ENCODE results near the gene DHX40.

DHX40 gene

GRCh38 chr17:59600169-59600568 lies 34.8 kb downstream of the DHX40 start:
- Histone ChIP-seq H3K4me3 (no peak overlapping the region), H3K9me3 (ENCODE audit: low read depth, low read length) (no peaks in the 10 kb centered on the region), H3K27ac (no peak overlapping the region), H3K9ac (ENCODE audit: insufficient read length) (no peak overlapping the region), H3K36me3 (ENCODE audit: insufficient read depth, low read length) (peaks cover 5% of the 10 kb centered on the region; the same call in 1 of the 2 replicates)
- no peak for TF ChIP-seq POLR2AphosphoS5 (IDR thresholded peaks at IDR 0.05; ENCODE audit: borderline replicate concordance, low read depth, low read length)
- no peak for TF ChIP-seq FOXP2 (optimal IDR thresholded peaks at IDR 0.05; ENCODE audit: control extremely low read depth, extremely low read length, insufficient read depth)
- TF ChIP-seq EZH2 (IDR thresholded peaks at IDR 0.05): no peak
- DNase-seq (ENCODE audit: low read depth, low spot score): no peak

GRCh38 chr17:59601130-59601529 lies 35.7 kb downstream of the DHX40 start:
- H3K9ac ChIP-seq (ENCODE audit: insufficient read length): no peak overlapping the region
- no peak overlapping the region for H3K4me3 ChIP-seq
- no peaks in the 10 kb centered on the region for H3K9me3 ChIP-seq (ENCODE audit: low read depth, low read length)
- TF ChIP-seq EZH2 (IDR thresholded peaks at IDR 0.05): no peak
- TF ChIP-seq FOXP2 (optimal IDR thresholded peaks at IDR 0.05; ENCODE audit: control extremely low read depth, extremely low read length, insufficient read depth): no peak
- TF ChIP-seq POLR2AphosphoS5 (IDR thresholded peaks at IDR 0.05; ENCODE audit: borderline replicate concordance, low read depth, low read length): no peak
- peaks cover 13% of the 10 kb centered on the region for H3K36me3 ChIP-seq (ENCODE audit: insufficient read depth, low read length)
- no peak overlapping the region for H3K27ac ChIP-seq
- no peak for DNase-seq (ENCODE audit: low read depth, low spot score)

GRCh38 chr17:59607061-59607460 lies 41.7 kb downstream of the DHX40 start:
- TF ChIP-seq EZH2 (IDR thresholded peaks at IDR 0.05): no peak
- TF ChIP-seq FOXP2 (optimal IDR thresholded peaks at IDR 0.05; ENCODE audit: control extremely low read depth, extremely low read length, insufficient read depth): no peak
- no peak for TF ChIP-seq POLR2AphosphoS5 (IDR thresholded peaks at IDR 0.05; ENCODE audit: borderline replicate concordance, low read depth, low read length)
- Histone ChIP-seq H3K27ac (no peak overlapping the region), H3K9ac (ENCODE audit: insufficient read length) (no peak overlapping the region), H3K4me3 (no peak overlapping the region), H3K9me3 (ENCODE audit: low read depth, low read length) (no peaks in the 10 kb centered on the region), H3K36me3 (ENCODE audit: insufficient read depth, low read length) (peaks cover 25% of the 10 kb centered on the region)
- no peak for DNase-seq (ENCODE audit: low read depth, low spot score)

- H3K9me3 ChIP-seq (ENCODE audit: low read depth, low read length): no peaks in the 10 kb centered on the region
- H3K4me3 ChIP-seq: no peak overlapping the region
- TF ChIP-seq FOXP2 (optimal IDR thresholded peaks at IDR 0.05; ENCODE audit: control extremely low read depth, extremely low read length, insufficient read depth) (no peak), POLR2AphosphoS5 (IDR thresholded peaks at IDR 0.05; ENCODE audit: borderline replicate concordance, low read depth, low read length) (no peak), EZH2 (IDR thresholded peaks at IDR 0.05) (no peak)
- H3K36me3 ChIP-seq (ENCODE audit: insufficient read depth, low read length): peaks cover 25% of the 10 kb centered on the region
- no peak overlapping the region for H3K9ac ChIP-seq (ENCODE audit: insufficient read length)
- no peak overlapping the region for H3K27ac ChIP-seq
- DNase-seq (ENCODE audit: low read depth, low spot score): no peak
These were observed 42.5 kb downstream of the DHX40 start for GRCh38 chr17:59607817-59608403.

GRCh38 chr17:59611503-59611902 lies 46.1 kb downstream of the DHX40 start:
- Histone ChIP-seq H3K4me3 (no peak overlapping the region), H3K9me3 (ENCODE audit: low read depth, low read length) (no peaks in the 10 kb centered on the region), H3K9ac (ENCODE audit: insufficient read length) (no peak overlapping the region), H3K27ac (no peak overlapping the region), H3K36me3 (ENCODE audit: insufficient read depth, low read length) (peaks cover 13% of the 10 kb centered on the region)
- DNase-seq (ENCODE audit: low read depth, low spot score): no peak
- TF ChIP-seq EZH2 (IDR thresholded peaks at IDR 0.05): no peak
- TF ChIP-seq FOXP2 (optimal IDR thresholded peaks at IDR 0.05; ENCODE audit: control extremely low read depth, extremely low read length, insufficient read depth): no peak

GRCh38 chr17:59616253-59616920 lies 51.0 kb downstream of the DHX40 start:
- Histone ChIP-seq H3K36me3 (ENCODE audit: insufficient read depth, low read length) (peaks cover 5% of the 10 kb centered on the region; the same call in 1 of the 2 replicates), H3K27ac (peak overlapping the region; percentile 67; the same call in 1 of the 2 replicates), H3K4me3 (no peak overlapping the region), H3K9me3 (ENCODE audit: low read depth, low read length) (no peaks in the 10 kb centered on the region), H3K9ac (ENCODE audit: insufficient read length) (no peak overlapping the region)
- no peak for DNase-seq (ENCODE audit: low read depth, low spot score)
- no peak for TF ChIP-seq POLR2AphosphoS5 (IDR thresholded peaks at IDR 0.05; ENCODE audit: borderline replicate concordance, low read depth, low read length)
- no peak for TF ChIP-seq FOXP2 (optimal IDR thresholded peaks at IDR 0.05; ENCODE audit: control extremely low read depth, extremely low read length, insufficient read depth)
- no peak for TF ChIP-seq EZH2 (IDR thresholded peaks at IDR 0.05)

- Histone ChIP-seq H3K9ac (ENCODE audit: insufficient read length) (peak overlapping the region; percentile 98), H3K9me3 (ENCODE audit: low read depth, low read length) (no peaks in the 10 kb centered on the region), H3K4me3 (peak overlapping the region; percentile 93; the same call in 1 of the 2 replicates), H3K27ac (peak overlapping the region; percentile 98), H3K36me3 (ENCODE audit: insufficient read depth, low read length) (peaks cover 8% of the 10 kb centered on the region; the same call in 1 of the 2 replicates)
- DNase-seq (ENCODE audit: low read depth, low spot score): no peak
- no peak for TF ChIP-seq POLR2AphosphoS5 (IDR thresholded peaks at IDR 0.05; ENCODE audit: borderline replicate concordance, low read depth, low read length)
- TF ChIP-seq EZH2 (IDR thresholded peaks at IDR 0.05): no peak
- TF ChIP-seq FOXP2 (optimal IDR thresholded peaks at IDR 0.05; ENCODE audit: control extremely low read depth, extremely low read length, insufficient read depth): no peak
These were observed 51.8 kb downstream of the DHX40 start for GRCh38 chr17:59617156-59617732.

GRCh38 chr17:59619035-59619297 lies 53.6 kb downstream of the DHX40 start:
- no peaks in the 10 kb centered on the region for H3K9me3 ChIP-seq (ENCODE audit: low read depth, low read length)
- no peak for TF ChIP-seq POLR2AphosphoS5 (IDR thresholded peaks at IDR 0.05; ENCODE audit: borderline replicate concordance, low read depth, low read length)
- TF ChIP-seq FOXP2 (optimal IDR thresholded peaks at IDR 0.05; ENCODE audit: control extremely low read depth, extremely low read length, insufficient read depth): no peak
- TF ChIP-seq EZH2 (IDR thresholded peaks at IDR 0.05): no peak
- DNase-seq (ENCODE audit: low read depth, low spot score): no peak

More at GRCh38 chr17:59619035-59619297, 53.6 kb downstream of the DHX40 start:
- peak overlapping the region; percentile 93 for H3K4me3 ChIP-seq
- peaks cover 21% of the 10 kb centered on the region for H3K36me3 ChIP-seq (ENCODE audit: insufficient read depth, low read length)
- H3K9ac ChIP-seq (ENCODE audit: insufficient read length): peak overlapping the region; percentile 98
- H3K27ac ChIP-seq: peak overlapping the region; percentile 98

Measured in SK-N-MC (cell line).